KOPT-K1 (cell line): ENCODE results near the gene HS6ST1.

Experiments
- H3K27ac ChIP-seq: fragments of 200-600 bp; sonication (generic); 2 replicates; pipeline ENCODE4 v1.5.1; 2016; ENCODE audit warnings: antibody characterized with exemption, mild to moderate bottlenecking, low read depth, low read length; ENCODE audit not compliant: poor library complexity, severe bottlenecking
- H3K36me3 ChIP-seq: fragments of 200-600 bp; sonication (generic); 2 replicates; pipeline ENCODE4 v1.5.1; 2017; ENCODE audit warnings: antibody characterized with exemption, mild to moderate bottlenecking, low read length, moderate library complexity; ENCODE audit not compliant: insufficient read depth
- H3K9me3 ChIP-seq: fragments of 200-600 bp; sonication (generic); 2 replicates; pipeline ENCODE4 v1.5.1; 2017; ENCODE audit warnings: antibody characterized with exemption, low read length, mild to moderate bottlenecking; ENCODE audit not compliant: insufficient read depth, poor library complexity, severe bottlenecking

HS6ST1 gene

GRCh38 chr2:128291161-128291843, 27.4 kb downstream of the HS6ST1 start:
- no peaks in the 10 kb centered on the region for H3K9me3 ChIP-seq
- no peak overlapping the region for H3K27ac ChIP-seq
- H3K36me3 ChIP-seq, result peaks cover 98% of the 10 kb centered on the region

GRCh38 chr2:128290356-128290755, 28.3 kb downstream of the HS6ST1 start:
- Histone ChIP-seq H3K27ac (no peak overlapping the region), H3K9me3 (no peaks in the 10 kb centered on the region), H3K36me3 (peaks cover 98% of the 10 kb centered on the region)

GRCh38 chr2:128289439-128289838, 29.2 kb downstream of the HS6ST1 start:
- H3K27ac ChIP-seq, result no peak overlapping the region
- peaks cover 98% of the 10 kb centered on the region for H3K36me3 ChIP-seq
- no peaks in the 10 kb centered on the region for H3K9me3 ChIP-seq

DNA sequence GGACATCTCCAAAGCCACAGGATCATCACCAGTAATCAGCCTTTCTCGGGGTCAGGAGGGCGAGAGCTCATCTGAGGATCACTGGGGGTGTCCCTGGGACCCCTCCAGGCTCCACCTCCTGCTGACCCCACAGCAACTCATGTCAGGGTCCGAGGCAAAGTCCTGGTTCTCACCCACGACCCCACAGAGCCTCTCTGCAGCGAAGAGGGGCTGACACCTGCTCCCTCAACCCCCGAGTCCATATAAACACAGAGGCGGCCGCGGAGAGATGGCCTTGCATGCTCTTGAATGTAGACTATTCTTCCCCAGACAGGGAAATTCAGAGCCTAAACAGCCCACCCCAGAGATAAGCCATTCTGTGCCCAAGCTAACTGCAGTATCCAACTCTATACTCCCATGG, 29.9 kb downstream of the HS6ST1 start:
- H3K36me3 ChIP-seq, result peaks cover 98% of the 10 kb centered on the region
- H3K27ac ChIP-seq, result no peak overlapping the region

DNA sequence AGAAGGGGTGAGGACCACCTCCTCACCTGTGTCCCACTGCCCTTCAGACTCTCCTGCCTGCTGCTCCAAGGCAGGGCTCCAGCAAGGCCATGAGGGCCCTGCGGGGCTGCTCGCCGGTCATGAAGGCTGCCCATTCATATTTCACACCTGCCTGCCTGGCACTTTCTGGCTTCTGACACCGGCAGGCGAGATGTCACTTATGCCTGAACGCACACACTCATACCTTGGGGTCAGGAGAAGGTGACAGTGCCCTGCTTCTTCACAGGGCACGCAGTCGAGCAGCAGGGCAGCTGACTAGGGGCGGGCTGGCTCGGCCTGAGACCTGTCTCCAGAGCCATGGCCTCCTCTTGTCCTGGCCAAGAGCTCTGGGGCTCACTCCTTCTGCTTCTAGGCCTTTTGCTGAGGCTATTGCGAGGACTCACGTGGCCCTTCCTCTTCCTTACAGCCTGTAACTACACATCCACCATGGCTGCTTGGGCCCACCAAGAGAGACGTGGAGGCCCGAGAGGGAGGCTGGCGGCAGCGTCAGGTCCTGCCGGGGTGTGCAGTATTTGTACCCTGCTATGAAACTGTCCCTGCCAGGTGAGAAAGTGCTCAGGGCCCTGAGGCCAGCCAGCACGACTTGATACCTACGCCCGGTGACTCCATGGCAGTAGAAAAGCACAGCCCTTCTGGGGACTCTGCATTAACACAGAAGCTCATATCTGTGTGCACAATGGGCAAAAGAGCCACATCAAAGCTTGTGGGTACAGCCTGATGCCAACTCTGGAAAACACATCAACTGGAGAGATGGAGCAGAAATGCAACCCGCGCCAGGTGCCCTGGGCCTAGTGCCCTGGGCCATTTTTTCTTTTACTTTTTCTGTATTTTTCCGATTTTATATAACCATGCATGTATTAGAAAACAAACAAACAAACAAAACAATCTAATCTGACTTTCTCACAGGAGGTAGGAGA, 30.6 kb downstream of the HS6ST1 start:
- peaks cover 98% of the 10 kb centered on the region for H3K36me3 ChIP-seq
- H3K9me3 ChIP-seq, result no peaks in the 10 kb centered on the region
- no peak overlapping the region for H3K27ac ChIP-seq

More for the DNA sequence above, 29.9 kb downstream of the HS6ST1 start:
- H3K9me3 ChIP-seq, result no peaks in the 10 kb centered on the region

DNA sequence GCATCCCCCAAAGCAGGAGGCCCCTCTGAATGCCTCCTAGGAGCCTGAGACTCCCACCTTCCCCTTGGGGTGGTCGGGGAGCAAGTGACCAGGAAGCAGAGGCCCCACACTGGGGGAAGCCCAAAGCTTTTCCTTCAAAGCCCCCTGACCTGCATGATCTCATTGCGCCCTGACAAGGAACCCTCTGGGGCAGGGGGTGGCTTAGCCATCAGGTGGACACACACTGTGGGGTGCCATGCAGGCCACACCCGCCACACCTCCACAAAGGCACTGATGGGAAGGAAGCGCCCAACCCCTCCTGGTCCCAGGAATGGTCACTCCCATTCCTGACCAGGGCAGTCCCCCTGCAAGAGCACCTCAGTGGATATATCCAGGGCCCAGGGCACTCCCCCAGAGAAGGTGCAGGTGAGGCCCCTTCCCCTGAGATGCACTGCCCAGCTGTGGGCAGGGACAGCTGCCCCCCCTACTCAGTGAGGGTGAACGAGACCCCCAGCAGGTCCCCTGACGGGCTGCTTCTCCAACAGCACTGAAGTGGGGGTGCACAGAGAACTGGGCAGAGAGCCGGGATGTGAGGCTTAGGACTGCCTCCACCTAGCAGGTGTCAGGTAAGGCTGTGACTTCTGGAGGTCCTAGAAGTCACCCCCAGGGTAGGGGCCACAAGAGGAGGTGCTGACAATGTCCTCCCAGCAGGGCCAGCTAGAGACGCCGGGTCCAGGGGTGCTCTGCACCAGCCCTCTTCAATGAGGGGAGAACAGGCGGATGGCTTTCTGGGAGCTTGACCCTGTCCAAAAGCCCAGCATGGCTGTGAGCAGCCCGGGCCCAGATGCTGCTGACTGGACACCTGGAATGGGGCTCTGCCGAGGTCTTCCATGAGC, 31.5 kb downstream of the HS6ST1 start:
- Histone ChIP-seq H3K36me3 (peaks cover 99% of the 10 kb centered on the region), H3K27ac (no peak overlapping the region), H3K9me3 (no peaks in the 10 kb centered on the region)

GRCh38 chr2:128286011-128286721, 32.5 kb downstream of the HS6ST1 start:
- no peak overlapping the region for H3K27ac ChIP-seq
- H3K36me3 ChIP-seq, result peaks cover 100% of the 10 kb centered on the region
- H3K9me3 ChIP-seq, result no peaks in the 10 kb centered on the region

GRCh38 chr2:128285329-128285931, 33.2 kb downstream of the HS6ST1 start:
- Histone ChIP-seq H3K27ac (no peak overlapping the region), H3K36me3 (peaks cover 100% of the 10 kb centered on the region), H3K9me3 (no peaks in the 10 kb centered on the region)

GRCh38 chr2:128284841-128285240, 33.8 kb downstream of the HS6ST1 start:
- Histone ChIP-seq H3K36me3 (peaks cover 100% of the 10 kb centered on the region), H3K9me3 (no peaks in the 10 kb centered on the region), H3K27ac (no peak overlapping the region)

DNA sequence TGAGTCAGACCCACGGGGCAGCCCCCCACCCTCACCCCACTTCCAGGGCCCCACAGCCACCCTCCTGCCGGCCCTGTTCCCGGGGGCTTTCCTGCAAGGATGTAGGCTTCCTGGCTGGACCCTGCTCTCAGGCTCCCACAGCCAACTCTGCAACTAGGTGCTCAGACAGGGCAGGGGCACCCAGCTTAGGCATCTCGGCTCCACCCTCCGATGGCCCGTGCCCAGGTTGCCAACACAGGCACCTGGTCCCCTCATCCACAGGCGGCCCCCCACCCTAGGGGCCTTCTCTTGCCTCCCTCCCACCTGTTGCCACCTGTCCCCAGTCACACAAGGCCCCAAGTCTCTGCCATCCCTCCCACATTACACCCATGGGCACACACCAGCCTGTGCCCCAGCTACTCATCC, 34.6 kb downstream of the HS6ST1 start:
- H3K9me3 ChIP-seq, result no peaks in the 10 kb centered on the region
- H3K27ac ChIP-seq, result no peak overlapping the region
- peaks cover 100% of the 10 kb centered on the region for H3K36me3 ChIP-seq

GRCh38 chr2:128282976-128283810, 35.5 kb downstream of the HS6ST1 start:
- peaks cover 100% of the 10 kb centered on the region for H3K36me3 ChIP-seq
- no peaks in the 10 kb centered on the region for H3K9me3 ChIP-seq
- H3K27ac ChIP-seq, result no peak overlapping the region

- no peaks in the 10 kb centered on the region for H3K9me3 ChIP-seq
- peaks cover 100% of the 10 kb centered on the region for H3K36me3 ChIP-seq
- no peak overlapping the region for H3K27ac ChIP-seq
These were observed 36.3 kb downstream of the HS6ST1 start for GRCh38 chr2:128282246-128282975.

GRCh38 chr2:128281852-128282245, 36.8 kb downstream of the HS6ST1 start:
- no peaks in the 10 kb centered on the region for H3K9me3 ChIP-seq
- no peak overlapping the region for H3K27ac ChIP-seq
- H3K36me3 ChIP-seq, result peaks cover 100% of the 10 kb centered on the region
